Activated CD4-positive, alpha-beta T cell treated with anti-CD3 and anti-CD28 coated beads, Interleukin-10, Interleukin-2, amounts not matched to agents 100 ng/mL and 50 ng/mL, durations not matched to agents 16 hours and 8 hours (primary cell): Measurements from ENCODE around the gene TENM4.

ENCODE experiments used
- DNase-seq: peaks from one replicate; pipeline ENCODE4 v3.0.0-alpha.2; 2020

The TENM4 gene

GRCh38 chr11:79076526-79077115, 364.2 kb downstream of the TENM4 start:
- peak; percentile 26 for DNase-seq

- no peak for DNase-seq
Measured at GRCh38 chr11:79074547-79074946, 366.3 kb downstream of the TENM4 start.

- DNase-seq, result no peak
Measured at GRCh38 chr11:79071190-79071589, 369.6 kb downstream of the TENM4 start.

GRCh38 chr11:79070518-79070917, 370.3 kb downstream of the TENM4 start:
- DNase-seq, result no peak

GRCh38 chr11:79069504-79069903, 371.3 kb downstream of the TENM4 start:
- DNase-seq, result no peak

GRCh38 chr11:79068356-79068755, 372.5 kb downstream of the TENM4 start:
- no peak for DNase-seq

- no peak for DNase-seq
Measured at GRCh38 chr11:79067352-79067679, 373.5 kb downstream of the TENM4 start.

GRCh38 chr11:79066456-79067351, 374.1 kb downstream of the TENM4 start:
- no peak for DNase-seq

- DNase-seq, result no peak
Measured at GRCh38 chr11:79062814-79063762, 377.7 kb downstream of the TENM4 start.

GRCh38 chr11:79060081-79060953, 380.5 kb downstream of the TENM4 start:
- DNase-seq, result no peak

- DNase-seq, result no peak
Measured at GRCh38 chr11:79059141-79059540, 381.7 kb downstream of the TENM4 start.

- DNase-seq, result no peak
Measured at GRCh38 chr11:79055856-79056631, 384.8 kb downstream of the TENM4 start.

GRCh38 chr11:79054636-79055035, 386.2 kb downstream of the TENM4 start:
- no peak for DNase-seq

GRCh38 chr11:79052544-79052943, 388.3 kb downstream of the TENM4 start:
- no peak for DNase-seq

- DNase-seq, result no peak
Measured at GRCh38 chr11:79050786-79051185, 390.0 kb downstream of the TENM4 start.

- no peak for DNase-seq
Measured at GRCh38 chr11:79049741-79050179, 391.1 kb downstream of the TENM4 start.

GRCh38 chr11:79047980-79048379, 392.9 kb downstream of the TENM4 start:
- DNase-seq, result no peak

- DNase-seq, result no peak
Measured at GRCh38 chr11:79047321-79047720, 393.5 kb downstream of the TENM4 start.

GRCh38 chr11:79046366-79046765, 394.5 kb downstream of the TENM4 start:
- no peak for DNase-seq

GRCh38 chr11:79045800-79046304, 395.0 kb downstream of the TENM4 start:
- DNase-seq, result no peak
